Measurements from ENCODE around the gene CCDC178. TPM values are rescaled to one million over a fixed set of nuclear protein-coding genes. Genes with fewer than 3 reads are reported as not detected.

CCDC178 gene
- total RNA-seq, 1 donor from 2014 or later: not detected

GRCh38 chr18:32974421-32975162 lies 465.9 kb downstream of the CCDC178 start:
- Mint-ChIP-seq H3K4me1 (ENCODE audit: unreplicated experiment) (peaks cover 11% of the 10 kb centered on the region), H3K36me3 (ENCODE audit: unreplicated experiment) (peaks cover 3% of the 10 kb centered on the region), H3K9me3 (ENCODE audit: unreplicated experiment) (no peaks in the 10 kb centered on the region), H3K27me3 (ENCODE audit: unreplicated experiment) (no peaks in the 10 kb centered on the region), H3K4me3 (ENCODE audit: unreplicated experiment) (no peak overlapping the region), H3K27ac (ENCODE audit: unreplicated experiment) (no peak overlapping the region)
- TF ChIP-seq CTCF (IDR thresholded peaks at IDR 0.05): no peak
- DNase-seq (ENCODE audit: extremely low spot score, unreplicated experiment): no peak

- Mint-ChIP-seq H3K27me3 (ENCODE audit: unreplicated experiment) (no peaks in the 10 kb centered on the region), H3K9me3 (ENCODE audit: unreplicated experiment) (no peaks in the 10 kb centered on the region), H3K27ac (ENCODE audit: unreplicated experiment) (no peak overlapping the region), H3K4me1 (ENCODE audit: unreplicated experiment) (no peaks in the 10 kb centered on the region), H3K36me3 (ENCODE audit: unreplicated experiment) (peaks cover 3% of the 10 kb centered on the region), H3K4me3 (ENCODE audit: unreplicated experiment) (no peak overlapping the region)
- no peak for DNase-seq (ENCODE audit: extremely low spot score, unreplicated experiment)
- no peak for TF ChIP-seq CTCF (IDR thresholded peaks at IDR 0.05)
Observed at GRCh38 chr18:32968248-32968647, 472.3 kb downstream of the CCDC178 start.

- Mint-ChIP-seq H3K4me3 (ENCODE audit: unreplicated experiment) (no peak overlapping the region), H3K27me3 (ENCODE audit: unreplicated experiment) (no peaks in the 10 kb centered on the region), H3K36me3 (ENCODE audit: unreplicated experiment) (no peaks in the 10 kb centered on the region), H3K4me1 (ENCODE audit: unreplicated experiment) (no peaks in the 10 kb centered on the region), H3K27ac (ENCODE audit: unreplicated experiment) (no peak overlapping the region), H3K9me3 (ENCODE audit: unreplicated experiment) (no peaks in the 10 kb centered on the region)
- no peak for TF ChIP-seq CTCF (IDR thresholded peaks at IDR 0.05)
- no peak for DNase-seq (ENCODE audit: extremely low spot score, unreplicated experiment)
Observed at GRCh38 chr18:32966141-32966540, 474.4 kb downstream of the CCDC178 start.

GRCh38 chr18:32961538-32961937 lies 479.0 kb downstream of the CCDC178 start:
- no peak for TF ChIP-seq CTCF (IDR thresholded peaks at IDR 0.05)
- peaks cover 7% of the 10 kb centered on the region for H3K4me1 Mint-ChIP-seq (ENCODE audit: unreplicated experiment)
- H3K27ac Mint-ChIP-seq (ENCODE audit: unreplicated experiment): no peak overlapping the region

GRCh38 chr18:32958746-32959145 lies 481.8 kb downstream of the CCDC178 start:
- H3K27me3 Mint-ChIP-seq (ENCODE audit: unreplicated experiment): peaks cover 11% of the 10 kb centered on the region
- no peak overlapping the region for H3K27ac Mint-ChIP-seq (ENCODE audit: unreplicated experiment)
- no peak for TF ChIP-seq CTCF (IDR thresholded peaks at IDR 0.05)
- H3K4me3 Mint-ChIP-seq (ENCODE audit: unreplicated experiment): no peak overlapping the region
- no peaks in the 10 kb centered on the region for H3K9me3 Mint-ChIP-seq (ENCODE audit: unreplicated experiment)
- no peak for DNase-seq (ENCODE audit: extremely low spot score, unreplicated experiment)
- H3K36me3 Mint-ChIP-seq (ENCODE audit: unreplicated experiment): no peaks in the 10 kb centered on the region
- H3K4me1 Mint-ChIP-seq (ENCODE audit: unreplicated experiment): peaks cover 10% of the 10 kb centered on the region

More at GRCh38 chr18:32961538-32961937, 479.0 kb downstream of the CCDC178 start:
- H3K36me3 Mint-ChIP-seq (ENCODE audit: unreplicated experiment): no peaks in the 10 kb centered on the region
- DNase-seq (ENCODE audit: extremely low spot score, unreplicated experiment): no peak
- H3K9me3 Mint-ChIP-seq (ENCODE audit: unreplicated experiment): no peaks in the 10 kb centered on the region
- H3K4me3 Mint-ChIP-seq (ENCODE audit: unreplicated experiment): no peak overlapping the region
- H3K27me3 Mint-ChIP-seq (ENCODE audit: unreplicated experiment): no peaks in the 10 kb centered on the region
